Astrocyte of the spinal cord (primary cell): ENCODE results near the gene COL16A1.
A peak's percentile ranks its signal among the peaks of the same experiment; 100 is the strongest.

Experiments used
- DNase-seq: peaks from one replicate; pipeline ENCODE4 v3.0.0; 2011; ENCODE audit warnings: low read depth, low spot score
- H3K4me3 ChIP-seq: 2 replicates; pipeline ENCODE4 v1.5.1; 2011; ENCODE audit warnings: low read depth, mild to moderate bottlenecking, low read length, moderate library complexity
- CTCF ChIP-seq: IDR thresholded peaks from 2 replicates; pipeline ENCODE4 v1.5.1; 2012; ENCODE audit warnings: low read depth, mild to moderate bottlenecking, low read length, inconsistent platforms
- in situ Hi-C: cut with HindIII; loops from 2 replicates; pipeline ENCODE4 v1.10.0; 2017; ENCODE audit warnings: low sequenced_read_pairs

Gene COL16A1

DNA sequence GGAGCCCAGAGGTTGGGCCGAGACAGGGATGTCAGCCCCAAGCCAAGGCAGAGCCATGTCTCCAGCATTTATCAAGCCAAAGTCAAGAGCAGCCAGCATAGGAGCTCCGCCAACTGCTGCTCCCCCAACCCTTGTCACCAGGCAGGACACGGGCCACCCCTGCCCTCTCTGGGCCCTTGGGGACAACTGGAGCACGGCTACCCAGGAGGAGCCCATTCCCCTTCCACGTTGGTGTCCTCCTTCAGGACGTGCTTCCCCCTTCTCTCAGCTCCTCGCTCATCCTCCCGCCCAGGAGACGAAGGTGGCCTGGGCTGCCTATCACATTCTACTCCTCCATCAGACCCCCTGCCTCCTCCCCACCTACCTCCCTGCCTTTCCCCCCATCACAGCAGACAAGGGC lies 39.3 kb downstream of the COL16A1 start:
- in situ Hi-C loops, result no loop called here
- TF ChIP-seq CTCF, result no peak
- DNase-seq, result no peak
- H3K4me3 ChIP-seq, result no peak overlapping the region

GRCh38 chr1:31663622-31664452 lies 40.0 kb downstream of the COL16A1 start:
- in situ Hi-C loops, result no loop called here
- DNase-seq, result peak; percentile 24
- peak; percentile 92 for TF ChIP-seq CTCF
- no peak overlapping the region for H3K4me3 ChIP-seq

- in situ Hi-C loops, result no loop called here
- no peak for TF ChIP-seq CTCF
- no peak overlapping the region for H3K4me3 ChIP-seq
- no peak for DNase-seq
These were observed 41.4 kb downstream of the COL16A1 start for GRCh38 chr1:31662463-31662862.

GRCh38 chr1:31661856-31662255 lies 42.0 kb downstream of the COL16A1 start:
- TF ChIP-seq CTCF, result no peak
- in situ Hi-C loops, result no loop called here
- DNase-seq, result no peak
- no peak overlapping the region for H3K4me3 ChIP-seq

DNA sequence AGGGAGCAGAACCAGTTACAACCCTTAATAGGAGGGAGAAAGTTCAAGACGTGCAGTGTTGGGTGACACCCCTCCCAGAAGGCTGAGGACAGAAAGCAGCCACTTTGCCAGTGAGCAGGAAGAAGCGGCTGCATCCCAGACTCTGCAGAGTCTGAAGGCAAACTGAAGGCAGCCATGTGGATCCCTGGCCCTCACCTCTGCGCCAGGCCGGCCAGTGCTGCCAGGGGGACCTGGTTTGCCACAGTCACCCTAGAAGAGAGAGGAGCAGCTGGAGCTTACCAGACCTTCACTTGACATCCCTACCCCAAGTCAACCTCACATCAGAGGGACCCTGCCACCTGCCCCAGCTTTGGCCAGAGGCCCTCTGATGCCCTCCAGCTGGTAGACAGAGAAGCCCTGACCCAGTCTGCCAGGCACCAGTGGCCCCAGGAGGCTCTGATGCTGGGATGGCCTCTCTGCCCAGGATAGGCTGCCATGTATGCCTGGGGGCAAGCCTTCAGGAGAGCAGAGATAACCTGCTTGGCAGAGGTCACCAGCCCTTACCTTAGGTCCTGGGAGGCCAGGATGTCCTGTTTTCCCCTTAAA lies 42.9 kb downstream of the COL16A1 start:
- no peak for DNase-seq
- no peak for TF ChIP-seq CTCF
- H3K4me3 ChIP-seq, result no peak overlapping the region
- in situ Hi-C loops, result no loop called here

DNA sequence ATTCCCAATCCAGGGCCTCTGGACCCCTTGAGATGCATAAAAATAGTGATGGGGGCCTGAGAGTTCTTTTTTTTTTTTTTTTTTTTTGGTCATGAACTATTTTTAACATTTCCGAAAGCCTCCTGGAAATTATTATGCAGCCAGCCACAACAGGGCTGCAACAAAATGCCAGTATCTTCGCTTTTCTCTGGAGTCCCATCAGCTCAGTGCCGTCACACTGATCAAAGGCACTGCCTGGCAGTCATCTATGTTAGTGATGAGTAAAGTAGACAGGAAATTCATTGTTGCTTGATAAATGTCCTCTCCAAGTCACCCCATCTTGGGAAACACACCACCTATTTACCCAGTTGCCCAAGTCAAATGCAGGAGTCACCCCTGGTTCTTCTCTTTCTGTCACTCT lies 43.9 kb downstream of the COL16A1 start:
- no peak for DNase-seq

More for the DNA sequence above, 43.9 kb downstream of the COL16A1 start:
- in situ Hi-C loops, result no loop called here
- TF ChIP-seq CTCF, result no peak
- no peak overlapping the region for H3K4me3 ChIP-seq
